ENCODE results near the gene HTR7.

HTR7 gene

GRCh38 chr10:90740265-90740664, 117.6 kb downstream of the HTR7 start:
- H3K9ac ChIP-seq (ENCODE audit: low read depth, low read length) = no peak overlapping the region
- no peaks in the 10 kb centered on the region for H3K27me3 ChIP-seq (ENCODE audit: insufficient read depth, low read length)
- no peak overlapping the region for H3K27ac ChIP-seq (ENCODE audit: low read depth, low read length)
- WGBS = 91% methylated on average over 1 of the region's 2 CpGs
- H3K36me3 ChIP-seq (ENCODE audit: insufficient read depth, low read length) = no peaks in the 10 kb centered on the region
- H3K4me1 ChIP-seq (ENCODE audit: insufficient read depth, low read length) = no peaks in the 10 kb centered on the region
- H3K4me3 ChIP-seq (ENCODE audit: low read length) = no peak overlapping the region
- H3K9me3 ChIP-seq (ENCODE audit: insufficient read depth, low read depth, low read length) = no peaks in the 10 kb centered on the region

- Histone ChIP-seq H3K4me1 (ENCODE audit: insufficient read depth, low read length) (no peaks in the 10 kb centered on the region), H3K27ac (ENCODE audit: low read depth, low read length) (no peak overlapping the region)
- WGBS = 84% methylated on average over 2 of the region's 2 CpGs
Observed at GRCh38 chr10:90738885-90739284, 119.0 kb downstream of the HTR7 start.

GRCh38 chr10:90734415-90734814, 123.4 kb downstream of the HTR7 start:
- no peak overlapping the region; the same call in 1 of the 2 replicates for H3K27ac ChIP-seq (ENCODE audit: low read depth, low read length)
- H3K36me3 ChIP-seq (ENCODE audit: insufficient read depth, low read length) = no peaks in the 10 kb centered on the region
- no peak overlapping the region for H3K4me3 ChIP-seq (ENCODE audit: low read length)
- H3K27me3 ChIP-seq (ENCODE audit: insufficient read depth, low read length) = no peaks in the 10 kb centered on the region
- no peaks in the 10 kb centered on the region for H3K9me3 ChIP-seq (ENCODE audit: insufficient read depth, low read depth, low read length)
- whole genome bisulfite sequencing = 75% methylated on average over 2 of the region's 2 CpGs
- no peak overlapping the region for H3K9ac ChIP-seq (ENCODE audit: low read depth, low read length)
- peaks cover 4% of the 10 kb centered on the region; the same call in 1 of the 2 replicates for H3K4me1 ChIP-seq (ENCODE audit: insufficient read depth, low read length)

More at GRCh38 chr10:90738885-90739284, 119.0 kb downstream of the HTR7 start:
- Histone ChIP-seq H3K27me3 (ENCODE audit: insufficient read depth, low read length) (no peaks in the 10 kb centered on the region), H3K4me3 (ENCODE audit: low read length) (no peak overlapping the region), H3K9me3 (ENCODE audit: insufficient read depth, low read depth, low read length) (no peaks in the 10 kb centered on the region), H3K36me3 (ENCODE audit: insufficient read depth, low read length) (no peaks in the 10 kb centered on the region), H3K9ac (ENCODE audit: low read depth, low read length) (no peak overlapping the region)

- no peak overlapping the region for H3K9ac ChIP-seq (ENCODE audit: low read depth, low read length)
- peaks cover 4% of the 10 kb centered on the region; the same call in 1 of the 2 replicates for H3K4me1 ChIP-seq (ENCODE audit: insufficient read depth, low read length)
- 88% methylated on average over 3 of the region's 3 CpGs for WGBS
- H3K4me3 ChIP-seq (ENCODE audit: low read length) = no peak overlapping the region
- no peaks in the 10 kb centered on the region for H3K36me3 ChIP-seq (ENCODE audit: insufficient read depth, low read length)
- no peak overlapping the region for H3K27ac ChIP-seq (ENCODE audit: low read depth, low read length)
- no peaks in the 10 kb centered on the region for H3K27me3 ChIP-seq (ENCODE audit: insufficient read depth, low read length)
- no peaks in the 10 kb centered on the region for H3K9me3 ChIP-seq (ENCODE audit: insufficient read depth, low read depth, low read length)
Observed at GRCh38 chr10:90732581-90732980, 125.3 kb downstream of the HTR7 start.

- Histone ChIP-seq H3K9ac (ENCODE audit: low read depth, low read length) (no peak overlapping the region), H3K4me1 (ENCODE audit: insufficient read depth, low read length) (peaks cover 32% of the 10 kb centered on the region), H3K27ac (ENCODE audit: low read depth, low read length) (peak overlapping the region; percentile 36; the same call in 1 of the 2 replicates), H3K36me3 (ENCODE audit: insufficient read depth, low read length) (no peaks in the 10 kb centered on the region), H3K27me3 (ENCODE audit: insufficient read depth, low read length) (no peaks in the 10 kb centered on the region), H3K9me3 (ENCODE audit: insufficient read depth, low read depth, low read length) (no peaks in the 10 kb centered on the region), H3K4me3 (ENCODE audit: low read length) (no peak overlapping the region)
- 80% methylated on average over 4 of the region's 6 CpGs for WGBS
Observed at GRCh38 chr10:90723416-90724068, 134.3 kb downstream of the HTR7 start.

- no peak overlapping the region for H3K27ac ChIP-seq (ENCODE audit: low read depth, low read length)
- H3K36me3 ChIP-seq (ENCODE audit: insufficient read depth, low read length) = no peaks in the 10 kb centered on the region
- H3K4me1 ChIP-seq (ENCODE audit: insufficient read depth, low read length) = peaks cover 32% of the 10 kb centered on the region
- no peak overlapping the region for H3K4me3 ChIP-seq (ENCODE audit: low read length)
- no peaks in the 10 kb centered on the region for H3K27me3 ChIP-seq (ENCODE audit: insufficient read depth, low read length)
- 83% methylated on average over 4 of the region's 5 CpGs for WGBS
- H3K9ac ChIP-seq (ENCODE audit: low read depth, low read length) = no peak overlapping the region
- H3K9me3 ChIP-seq (ENCODE audit: insufficient read depth, low read depth, low read length) = no peaks in the 10 kb centered on the region
Observed at GRCh38 chr10:90722832-90723231, 135.0 kb downstream of the HTR7 start.

GRCh38 chr10:90718182-90718581, 139.7 kb downstream of the HTR7 start:
- Histone ChIP-seq H3K4me3 (ENCODE audit: low read length) (no peak overlapping the region), H3K9me3 (ENCODE audit: insufficient read depth, low read depth, low read length) (no peaks in the 10 kb centered on the region), H3K9ac (ENCODE audit: low read depth, low read length) (no peak overlapping the region), H3K4me1 (ENCODE audit: insufficient read depth, low read length) (peaks cover 3% of the 10 kb centered on the region; the same call in 1 of the 2 replicates), H3K27me3 (ENCODE audit: insufficient read depth, low read length) (no peaks in the 10 kb centered on the region), H3K36me3 (ENCODE audit: insufficient read depth, low read length) (no peaks in the 10 kb centered on the region), H3K27ac (ENCODE audit: low read depth, low read length) (no peak overlapping the region)
- 96% methylated on average over 3 of the region's 3 CpGs for WGBS

- H3K36me3 ChIP-seq (ENCODE audit: insufficient read depth, low read length) = no peaks in the 10 kb centered on the region
- no peak overlapping the region for H3K9ac ChIP-seq (ENCODE audit: low read depth, low read length)
- H3K4me1 ChIP-seq (ENCODE audit: insufficient read depth, low read length) = no peaks in the 10 kb centered on the region
- H3K27ac ChIP-seq (ENCODE audit: low read depth, low read length) = no peak overlapping the region
- 55% methylated on average over 3 of the region's 3 CpGs for WGBS
- no peaks in the 10 kb centered on the region for H3K27me3 ChIP-seq (ENCODE audit: insufficient read depth, low read length)
- no peak overlapping the region for H3K4me3 ChIP-seq (ENCODE audit: low read length)
- H3K9me3 ChIP-seq (ENCODE audit: insufficient read depth, low read depth, low read length) = no peaks in the 10 kb centered on the region
Observed at GRCh38 chr10:90712529-90712928, 145.3 kb downstream of the HTR7 start.

- 91% methylated on average over 2 of the region's 2 CpGs for WGBS
- Histone ChIP-seq H3K36me3 (ENCODE audit: insufficient read depth, low read length) (no peaks in the 10 kb centered on the region), H3K4me1 (ENCODE audit: insufficient read depth, low read length) (no peaks in the 10 kb centered on the region), H3K4me3 (ENCODE audit: low read length) (no peak overlapping the region), H3K27me3 (ENCODE audit: insufficient read depth, low read length) (no peaks in the 10 kb centered on the region), H3K9ac (ENCODE audit: low read depth, low read length) (no peak overlapping the region), H3K9me3 (ENCODE audit: insufficient read depth, low read depth, low read length) (no peaks in the 10 kb centered on the region), H3K27ac (ENCODE audit: low read depth, low read length) (no peak overlapping the region)
Observed at GRCh38 chr10:90709727-90710126, 148.1 kb downstream of the HTR7 start.

GRCh38 chr10:90707657-90708056, 150.2 kb downstream of the HTR7 start:
- H3K27me3 ChIP-seq (ENCODE audit: insufficient read depth, low read length) = no peaks in the 10 kb centered on the region
- H3K9ac ChIP-seq (ENCODE audit: low read depth, low read length) = no peak overlapping the region
- H3K9me3 ChIP-seq (ENCODE audit: insufficient read depth, low read depth, low read length) = no peaks in the 10 kb centered on the region
- H3K27ac ChIP-seq (ENCODE audit: low read depth, low read length) = no peak overlapping the region
- no peak overlapping the region for H3K4me3 ChIP-seq (ENCODE audit: low read length)
- no peaks in the 10 kb centered on the region for H3K36me3 ChIP-seq (ENCODE audit: insufficient read depth, low read length)
- no peaks in the 10 kb centered on the region for H3K4me1 ChIP-seq (ENCODE audit: insufficient read depth, low read length)
- 91% methylated on average over 2 of the region's 2 CpGs for WGBS

- H3K9me3 ChIP-seq (ENCODE audit: insufficient read depth, low read depth, low read length) = no peaks in the 10 kb centered on the region
- no peaks in the 10 kb centered on the region for H3K4me1 ChIP-seq (ENCODE audit: insufficient read depth, low read length)
- no peak overlapping the region for H3K27ac ChIP-seq (ENCODE audit: low read depth, low read length)
- H3K4me3 ChIP-seq (ENCODE audit: low read length) = no peak overlapping the region
- no peak overlapping the region for H3K9ac ChIP-seq (ENCODE audit: low read depth, low read length)
- H3K36me3 ChIP-seq (ENCODE audit: insufficient read depth, low read length) = no peaks in the 10 kb centered on the region
- no peaks in the 10 kb centered on the region for H3K27me3 ChIP-seq (ENCODE audit: insufficient read depth, low read length)
Observed at GRCh38 chr10:90701428-90701827, 156.4 kb downstream of the HTR7 start.

Data from HUES64 (cell line).